ENCODE measurements around the gene SURF2. TPM values are rescaled to one million over a fixed set of nuclear protein-coding genes. Genes with fewer than 3 reads are reported as not detected.

The SURF2 gene
- total and polyA plus RNA-seq, 9 of the 15 experiments (the other 6 are each of a cell fraction or from before 2014, with no cell fraction given) = 5.5 to 82.5 (median 21.3) TPM

DNA sequence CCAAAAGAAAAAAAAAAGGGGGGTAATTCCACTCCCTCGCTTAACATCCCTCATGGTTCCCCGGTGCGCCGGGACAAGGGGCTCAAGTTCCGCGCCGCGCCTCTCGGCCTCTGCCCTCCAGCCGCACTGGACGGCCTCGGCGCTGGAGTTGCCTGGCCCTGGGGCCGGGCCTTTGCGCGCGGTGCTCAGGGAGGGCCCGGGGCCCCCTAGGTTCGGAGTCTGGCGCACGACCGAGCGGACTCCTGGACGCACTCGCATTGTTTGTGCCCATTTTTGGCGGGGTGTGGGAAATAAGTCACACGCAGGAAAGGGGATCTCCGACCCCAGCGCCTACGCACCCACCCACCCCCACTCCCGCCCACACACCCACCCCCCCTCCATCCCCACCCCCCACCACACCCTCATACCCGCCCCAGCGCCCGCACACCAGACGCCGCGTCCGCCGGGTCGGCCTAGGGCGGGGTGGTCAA is 8.8 kb upstream of the SURF2 start (continued):
- TF ChIP-seq, protein P1, sequence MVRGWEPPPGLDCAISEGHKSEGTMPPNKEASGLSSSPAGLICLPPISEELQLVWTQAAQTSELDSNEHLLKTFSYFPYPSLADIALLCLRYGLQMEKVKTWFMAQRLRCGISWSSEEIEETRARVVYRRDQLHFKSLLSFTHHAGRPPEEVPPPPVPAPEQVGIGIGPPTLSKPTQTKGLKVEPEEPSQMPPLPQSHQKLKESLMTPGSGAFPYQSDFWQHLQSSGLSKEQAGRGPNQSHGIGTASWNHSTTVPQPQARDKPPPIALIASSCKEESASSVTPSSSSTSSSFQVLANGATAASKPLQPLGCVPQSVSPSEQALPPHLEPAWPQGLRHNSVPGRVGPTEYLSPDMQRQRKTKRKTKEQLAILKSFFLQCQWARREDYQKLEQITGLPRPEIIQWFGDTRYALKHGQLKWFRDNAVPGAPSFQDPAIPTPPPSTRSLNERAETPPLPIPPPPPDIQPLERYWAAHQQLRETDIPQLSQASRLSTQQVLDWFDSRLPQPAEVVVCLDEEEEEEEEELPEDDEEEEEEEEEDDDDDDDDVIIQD (CRISPR knock-in tag; IDR thresholded peaks at IDR 0.05) = no peak
- TF ChIP-seq ETV6 (IDR thresholded peaks at IDR 0.05; ENCODE audit: borderline replicate concordance in 1 of 2, low read depth in 2 of 2, low read length in 1 of 2) = no peak
- TF ChIP-seq ETV6 (CRISPR knock-in tag; IDR thresholded peaks at IDR 0.05; ENCODE audit: borderline replicate concordance) = no peak
- TF ChIP-seq HIVEP1 (CRISPR knock-in tag; IDR thresholded peaks at IDR 0.05) = no peak
- no peak for TF ChIP-seq ZNF140 (CRISPR knock-in tag; IDR thresholded peaks at IDR 0.05)
- no peak for TF ChIP-seq RBFOX2 (IDR thresholded peaks at IDR 0.05; ENCODE audit: low read depth, low read length)
- no peak for TF ChIP-seq HDAC1 (IDR thresholded peaks at IDR 0.05)
- TF ChIP-seq ZBTB8A (IDR thresholded peaks at IDR 0.05; ENCODE audit: partially characterized antibody) = no peak
- no peak for TF ChIP-seq HMGXB4 (CRISPR knock-in tag; IDR thresholded peaks at IDR 0.05)
- TF ChIP-seq ZBTB7A (IDR thresholded peaks at IDR 0.05; ENCODE audit: borderline replicate concordance, control insufficient read depth, low read depth, low read length) = peak; percentile 51; the same call in 1 of the 2 replicates
- 0 out of 2 replicates have a peak, but pooled peaks have one; percentile 38 for TF ChIP-seq ZNF384 (IDR thresholded peaks at IDR 0.05; ENCODE audit: low read depth, low read length)
- peak in 1 of 3 experiments; percentile 45; a peak in 1 of 6 replicates for TF ChIP-seq ZBTB11 (CRISPR knock-in tag; IDR thresholded peaks at IDR 0.05)
- TF ChIP-seq E2F8 (IDR thresholded peaks at IDR 0.05; ENCODE audit: low read depth, partially characterized antibody) = no peak
- no peak for TF ChIP-seq ARID3B (CRISPR knock-in tag; IDR thresholded peaks at IDR 0.05; ENCODE audit: borderline replicate concordance)
- peak; percentile 43; the same call in 1 of the 2 replicates for TF ChIP-seq KDM2B (CRISPR knock-in tag; IDR thresholded peaks at IDR 0.05)
